G401.6 (cell line): ENCODE results near the gene KLHL5.

Experiments used
- FAIRE-seq: peaks from 2 replicates; lab custom pipeline; 2012; peaks lifted over from hg19 to GRCh38; lab: Jason Lieb, UNC

Gene KLHL5, protein sequence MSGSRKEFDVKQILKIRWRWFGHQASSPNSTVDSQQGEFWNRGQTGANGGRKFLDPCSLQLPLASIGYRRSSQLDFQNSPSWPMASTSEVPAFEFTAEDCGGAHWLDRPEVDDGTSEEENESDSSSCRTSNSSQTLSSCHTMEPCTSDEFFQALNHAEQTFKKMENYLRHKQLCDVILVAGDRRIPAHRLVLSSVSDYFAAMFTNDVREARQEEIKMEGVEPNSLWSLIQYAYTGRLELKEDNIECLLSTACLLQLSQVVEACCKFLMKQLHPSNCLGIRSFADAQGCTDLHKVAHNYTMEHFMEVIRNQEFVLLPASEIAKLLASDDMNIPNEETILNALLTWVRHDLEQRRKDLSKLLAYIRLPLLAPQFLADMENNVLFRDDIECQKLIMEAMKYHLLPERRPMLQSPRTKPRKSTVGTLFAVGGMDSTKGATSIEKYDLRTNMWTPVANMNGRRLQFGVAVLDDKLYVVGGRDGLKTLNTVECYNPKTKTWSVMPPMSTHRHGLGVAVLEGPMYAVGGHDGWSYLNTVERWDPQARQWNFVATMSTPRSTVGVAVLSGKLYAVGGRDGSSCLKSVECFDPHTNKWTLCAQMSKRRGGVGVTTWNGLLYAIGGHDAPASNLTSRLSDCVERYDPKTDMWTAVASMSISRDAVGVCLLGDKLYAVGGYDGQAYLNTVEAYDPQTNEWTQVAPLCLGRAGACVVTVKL

DNA sequence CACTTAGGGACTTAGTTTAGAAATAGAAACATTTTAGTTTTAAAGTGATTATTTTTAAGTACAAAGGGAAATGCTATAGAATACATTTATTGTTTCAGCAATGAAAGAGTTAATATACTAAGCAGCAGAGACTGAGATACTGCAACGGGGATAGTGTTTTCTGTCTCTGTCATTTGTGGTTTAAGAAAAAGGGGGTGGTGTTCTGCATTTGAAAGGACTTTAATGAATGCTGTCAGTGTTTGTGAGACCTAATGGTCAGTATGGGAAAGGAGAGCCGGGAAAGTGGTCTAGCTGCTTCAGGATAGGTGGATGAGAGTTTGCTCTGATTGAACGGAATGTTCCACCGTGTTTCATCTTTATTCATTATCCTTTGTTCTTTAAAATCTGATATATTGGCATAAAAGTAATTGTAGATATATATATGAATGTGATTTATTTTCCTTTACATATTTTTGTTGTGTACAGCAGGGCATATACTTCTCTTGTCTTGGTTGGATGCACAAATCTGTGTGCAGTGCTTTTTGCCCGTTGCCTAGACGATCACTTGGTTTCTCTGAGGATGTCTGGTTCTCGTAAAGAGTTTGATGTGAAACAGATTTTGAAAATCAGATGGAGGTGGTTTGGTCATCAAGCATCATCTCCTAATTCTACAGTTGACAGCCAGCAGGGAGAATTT is at the start of gene KLHL5:
KLHL5 (plus strand) TSS at position 139 of the 676 bp plus-strand sequence; CDS start at position 560, 421 bp downstream.
- FAIRE-seq: peak; percentile 67

DNA sequence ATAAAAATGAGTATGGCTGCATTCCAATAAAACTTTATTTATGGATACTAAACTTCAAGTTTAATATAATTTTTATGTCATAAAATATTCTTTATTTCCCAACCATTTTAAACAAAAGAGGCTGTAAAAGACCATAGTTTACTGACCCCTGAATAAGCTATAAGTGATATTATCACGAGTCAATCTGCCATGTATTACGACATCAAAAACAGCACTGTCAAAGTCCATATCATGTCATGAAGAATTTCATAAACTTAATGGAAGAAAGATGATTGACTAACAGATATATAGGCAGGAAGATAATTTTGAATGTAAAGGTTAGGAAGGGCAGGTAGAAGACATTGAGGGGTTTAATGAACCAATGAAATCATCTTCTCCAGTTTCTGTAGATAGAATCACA is 48.0 kb upstream of the KLHL5 start:
- FAIRE-seq: no peak

DNA sequence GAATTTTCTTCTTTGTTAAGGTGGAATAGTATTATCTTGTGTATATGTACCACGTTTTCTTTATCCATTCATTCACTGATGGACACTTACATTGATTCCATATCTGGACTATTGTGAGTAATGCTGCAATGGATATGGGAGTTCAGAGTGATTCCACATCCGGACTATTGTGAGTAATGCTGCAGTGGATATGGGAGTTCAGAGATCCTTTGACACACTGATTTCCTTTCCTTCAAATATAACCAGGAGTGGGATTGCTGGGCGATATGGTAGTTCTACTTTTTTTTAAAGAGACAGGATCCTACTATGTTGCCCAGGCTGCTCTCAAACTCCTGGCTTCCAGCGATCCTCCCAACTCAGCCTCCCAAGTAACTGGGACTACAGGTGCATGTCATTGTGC is 41.9 kb upstream of the KLHL5 start:
- FAIRE-seq: no peak

DNA sequence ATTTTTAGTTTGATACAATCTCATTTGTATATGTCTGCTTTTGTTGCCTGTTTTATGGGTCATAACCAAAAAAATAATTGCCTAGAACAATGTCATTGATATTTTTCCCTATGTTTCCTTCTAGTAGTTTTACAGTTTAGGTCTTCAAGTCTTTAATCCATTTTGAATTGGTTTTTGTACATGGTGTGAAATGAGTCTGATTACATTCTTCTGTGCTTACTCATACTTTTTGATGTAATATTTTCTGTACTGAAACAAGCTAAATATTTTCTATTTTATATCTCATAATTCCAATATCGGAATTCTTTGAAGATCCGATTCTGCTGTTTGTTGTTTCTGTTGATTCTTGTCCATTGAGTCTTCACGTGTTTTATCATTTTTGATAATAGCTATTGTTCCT is 40.4 kb upstream of the KLHL5 start:
- FAIRE-seq: no peak

DNA sequence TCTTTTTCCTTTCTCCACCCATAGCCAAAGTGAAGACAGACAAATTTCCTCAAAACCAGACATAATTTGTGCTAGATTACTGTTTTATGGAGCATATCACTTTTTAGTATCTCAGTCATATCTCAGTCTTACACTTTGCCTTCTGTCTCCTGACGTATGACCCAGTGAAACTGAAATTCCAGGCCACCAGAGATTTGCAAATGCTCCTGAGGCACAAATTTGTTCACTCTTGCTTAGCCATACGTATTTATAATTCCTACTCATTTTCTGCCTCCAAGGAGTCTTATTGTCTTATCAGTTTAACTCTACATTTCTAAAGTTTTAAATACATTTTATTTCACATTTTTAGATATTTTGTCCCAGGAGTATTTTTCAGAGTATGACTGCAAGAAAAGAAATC is 39.8 kb upstream of the KLHL5 start:
- FAIRE-seq: no peak

DNA sequence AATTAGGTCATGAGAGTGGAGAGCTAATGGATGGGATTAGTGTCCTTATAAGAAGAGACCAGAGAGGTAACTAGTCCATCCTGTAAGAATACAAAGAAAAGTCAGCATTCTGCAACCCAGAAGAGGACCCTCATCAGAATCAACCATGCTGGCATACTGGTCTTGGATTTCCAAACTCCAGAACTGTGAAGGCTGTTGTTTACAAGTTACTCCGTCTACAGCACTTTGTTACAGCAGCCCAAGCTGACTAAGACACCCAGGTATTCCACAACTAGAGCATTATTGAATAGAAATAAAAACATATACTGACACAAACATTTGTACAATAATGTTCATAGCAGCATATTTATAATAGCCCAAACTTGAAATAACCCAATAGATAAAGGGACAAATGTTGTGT is 39.0 kb upstream of the KLHL5 start:
- no peak for FAIRE-seq

DNA sequence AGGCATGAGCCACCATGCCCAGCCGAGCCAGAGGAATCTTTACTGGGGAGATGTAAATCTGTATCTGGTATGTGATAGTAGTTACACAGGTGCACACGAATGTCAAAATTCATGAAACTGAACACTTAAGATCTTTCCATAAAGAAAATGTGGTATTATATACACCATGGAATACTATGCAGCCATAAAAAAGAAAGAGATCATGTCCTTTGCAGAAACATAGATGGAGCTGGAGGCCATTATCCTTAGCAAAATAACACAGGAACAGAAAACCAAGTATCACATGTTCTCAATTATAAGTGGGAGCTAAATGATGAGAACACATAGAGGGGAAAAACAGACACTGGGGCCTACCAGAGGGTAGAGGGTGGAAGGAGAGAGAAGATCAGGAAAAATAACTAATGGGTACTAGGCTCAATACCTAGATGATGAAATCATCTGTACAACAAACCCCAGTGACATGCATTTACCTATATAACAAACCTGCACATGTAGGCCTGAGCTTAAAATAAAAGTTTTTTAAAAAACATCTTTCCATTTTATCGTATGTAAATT is 37.6 kb upstream of the KLHL5 start:
- FAIRE-seq: no peak

DNA sequence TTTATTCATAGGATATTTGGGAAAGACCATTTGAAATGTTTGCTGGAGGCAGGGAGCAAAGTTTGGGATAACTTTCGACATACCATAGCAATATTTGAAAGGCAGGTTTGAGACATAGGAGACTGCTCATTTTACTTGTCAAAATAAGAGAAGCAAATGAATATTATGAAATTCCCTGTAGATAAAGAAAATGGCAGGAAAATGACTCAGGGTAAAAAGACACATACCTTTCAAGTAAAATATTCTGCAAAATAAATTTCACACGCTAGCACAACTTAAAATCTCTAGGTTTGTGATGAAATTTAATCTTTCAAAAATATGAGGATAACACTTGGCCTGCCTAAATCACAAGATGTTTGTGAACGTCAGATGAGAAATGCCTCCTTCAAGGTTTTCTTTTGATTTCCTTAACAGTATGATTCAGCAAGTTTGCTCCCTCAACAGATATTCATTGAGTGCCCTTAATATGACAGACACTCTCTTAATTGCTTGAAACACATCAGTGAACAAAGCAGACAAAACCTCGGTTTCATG is 36.4 kb upstream of the KLHL5 start:
- FAIRE-seq: no peak

DNA sequence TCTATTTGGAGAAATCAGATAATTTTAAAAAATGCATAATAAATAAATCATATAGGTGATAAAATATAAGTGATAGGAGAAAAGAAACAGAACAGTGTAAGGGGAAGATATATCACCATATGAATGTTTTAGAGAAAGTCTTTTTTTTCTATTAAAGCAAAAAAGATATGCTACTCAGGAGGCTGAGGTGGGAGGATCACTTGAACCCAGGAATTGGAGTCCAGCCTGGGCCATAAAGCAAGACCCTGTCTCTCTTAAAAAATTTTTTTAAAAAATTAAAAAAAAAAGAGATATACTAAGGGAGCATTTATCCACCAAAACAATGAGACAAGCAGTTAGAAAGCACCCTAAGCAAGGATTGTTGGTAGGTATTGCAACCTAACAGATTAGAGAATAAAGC is 35.9 kb upstream of the KLHL5 start:
- peak; percentile 23 for FAIRE-seq

DNA sequence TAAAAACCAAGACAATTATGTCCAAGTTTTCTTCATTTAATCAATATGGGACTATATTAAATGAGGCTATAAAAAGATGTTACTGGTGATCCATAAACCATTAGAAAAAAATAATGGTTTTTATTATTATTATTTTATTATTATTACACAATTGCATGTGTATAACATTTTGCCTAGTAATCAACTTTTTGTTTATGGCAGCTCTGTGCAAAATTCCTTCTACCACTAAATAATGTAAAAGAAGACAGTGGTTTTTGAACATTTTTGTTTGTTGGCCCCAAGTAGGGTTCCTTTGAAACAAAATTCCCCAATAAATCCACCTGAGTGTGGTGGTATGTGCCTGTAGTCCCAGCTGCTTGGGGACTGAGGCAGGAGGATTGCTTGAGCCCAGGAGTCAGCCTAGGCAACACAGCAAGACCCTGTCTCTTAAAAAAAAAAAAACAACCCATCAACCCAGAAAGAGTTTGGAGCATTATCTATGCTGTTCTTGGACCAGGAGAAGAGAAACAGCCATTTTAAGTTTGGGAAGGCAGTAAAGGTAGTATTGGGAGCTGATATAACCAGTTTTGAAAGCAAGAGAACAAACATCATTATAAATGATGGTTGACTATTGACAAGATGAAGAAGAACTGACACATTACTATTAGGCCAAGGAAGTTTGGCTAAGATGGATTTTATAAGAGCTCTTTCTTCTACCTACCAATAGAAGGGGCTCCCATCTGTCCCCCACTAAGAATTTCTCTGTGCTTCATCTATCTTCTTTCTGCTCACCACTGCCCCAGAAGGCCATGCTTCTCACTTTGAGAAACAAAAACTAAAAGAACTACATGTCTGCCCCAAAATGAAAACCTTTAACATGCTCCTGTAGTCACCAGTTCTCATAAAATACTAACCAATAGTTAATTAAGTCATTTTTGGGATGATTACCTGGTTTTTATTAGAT is 32.0 kb upstream of the KLHL5 start:
- peak; percentile 27 for FAIRE-seq

DNA sequence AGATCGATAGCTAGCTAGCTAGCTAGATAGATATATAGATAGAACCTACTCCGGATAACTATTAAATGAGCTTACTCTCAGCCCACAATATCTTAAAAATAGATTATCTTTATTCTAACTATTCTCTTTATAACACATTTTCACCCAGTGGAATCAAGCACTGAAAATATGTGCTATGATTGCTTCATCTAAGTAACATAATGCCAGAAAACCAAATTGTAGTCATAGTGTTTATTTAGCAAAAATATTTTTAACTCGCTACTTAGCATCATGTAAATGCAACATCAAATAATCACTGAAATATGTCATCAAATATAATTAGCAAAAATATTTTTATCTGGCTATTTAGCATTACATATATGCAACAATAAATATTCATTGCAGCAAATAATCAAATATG is 31.3 kb upstream of the KLHL5 start:
- FAIRE-seq: no peak

DNA sequence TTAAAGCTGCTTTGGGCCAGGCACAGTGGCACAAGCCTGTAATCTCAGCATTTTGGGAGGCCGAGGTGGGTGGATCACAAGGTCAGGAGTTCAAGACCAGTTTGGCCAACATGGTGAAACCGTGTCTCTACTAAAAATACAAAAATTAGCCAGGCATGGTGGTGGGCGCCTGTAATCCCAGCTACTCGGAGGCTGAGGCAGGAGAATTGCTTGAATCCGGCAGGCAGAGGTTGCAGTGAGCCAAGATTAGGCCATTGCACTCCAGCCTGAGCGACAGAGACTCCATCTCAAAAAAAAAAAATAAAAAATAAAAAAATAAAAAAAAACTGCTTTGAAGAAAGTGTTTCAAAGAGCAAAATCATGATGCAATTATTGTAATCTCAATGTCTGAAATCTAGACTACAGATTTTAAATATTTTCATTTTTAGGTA is 30.4 kb upstream of the KLHL5 start:
- peak; percentile 85 for FAIRE-seq

DNA sequence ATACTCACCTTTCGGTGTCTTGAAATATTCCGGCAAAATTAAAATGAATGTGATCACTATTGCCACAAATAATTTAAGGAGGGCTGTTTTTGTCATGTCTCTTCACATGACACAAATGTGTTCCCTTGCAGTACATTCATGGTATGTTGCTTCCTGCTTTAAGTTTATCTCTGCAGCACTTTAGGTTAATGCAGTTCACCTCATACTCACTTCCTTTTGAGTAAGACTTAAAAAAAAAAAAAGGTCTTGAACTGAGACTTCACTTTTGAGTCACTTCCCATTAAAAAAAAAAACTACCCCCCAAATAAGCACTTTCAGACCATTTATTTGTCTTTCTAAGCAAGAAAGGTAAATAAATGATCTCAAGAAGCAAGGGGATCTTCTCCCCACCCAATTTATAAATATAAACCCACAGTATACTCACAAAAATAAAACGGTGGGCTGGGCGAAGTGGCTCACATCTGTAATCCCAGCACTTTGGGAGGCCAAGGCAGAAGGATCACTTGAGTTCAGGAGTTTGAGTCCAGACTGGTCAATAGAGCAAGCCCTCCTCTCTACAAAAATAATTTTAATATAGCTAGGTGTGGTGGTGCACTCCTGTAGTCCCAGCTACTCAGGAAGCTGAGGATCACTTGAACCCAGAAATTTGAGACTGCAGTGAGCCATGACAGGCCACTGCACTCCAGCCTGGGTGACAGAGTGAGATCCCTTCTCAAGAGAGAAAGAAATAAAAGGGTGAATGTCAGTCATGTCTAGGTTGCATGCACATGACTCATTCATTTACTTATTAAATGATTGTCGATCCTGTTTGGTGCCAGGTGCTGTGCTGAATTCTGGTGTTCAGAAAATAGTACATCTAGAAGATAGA is 29.6 kb upstream of the KLHL5 start, which contains the start of gene TMEM156:
TMEM156 (minus strand) TSS at position 192 of the 868 bp plus-strand sequence; CDS start at position 96, 96 bp downstream.
- peak; percentile 23 for FAIRE-seq

DNA sequence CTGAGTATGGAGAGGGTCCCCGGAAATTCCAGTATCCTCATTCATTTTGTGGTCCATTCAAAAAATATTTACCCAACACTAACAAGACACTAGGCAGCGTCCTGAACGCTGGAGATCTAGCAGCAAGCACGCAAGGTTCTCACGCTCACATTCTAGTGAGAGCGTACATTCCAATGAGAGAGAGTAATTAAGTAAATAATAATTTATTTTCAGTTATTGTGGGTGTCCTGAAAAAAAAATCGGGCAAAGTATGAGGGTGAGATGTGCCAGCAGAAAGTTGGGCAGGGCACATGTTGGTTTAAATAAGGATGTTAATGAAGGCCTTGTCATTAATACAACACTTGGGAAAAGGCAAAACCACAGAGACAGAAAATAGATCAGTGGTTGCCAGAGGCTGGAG is 25.9 kb upstream of the KLHL5 start:
- no peak for FAIRE-seq

DNA sequence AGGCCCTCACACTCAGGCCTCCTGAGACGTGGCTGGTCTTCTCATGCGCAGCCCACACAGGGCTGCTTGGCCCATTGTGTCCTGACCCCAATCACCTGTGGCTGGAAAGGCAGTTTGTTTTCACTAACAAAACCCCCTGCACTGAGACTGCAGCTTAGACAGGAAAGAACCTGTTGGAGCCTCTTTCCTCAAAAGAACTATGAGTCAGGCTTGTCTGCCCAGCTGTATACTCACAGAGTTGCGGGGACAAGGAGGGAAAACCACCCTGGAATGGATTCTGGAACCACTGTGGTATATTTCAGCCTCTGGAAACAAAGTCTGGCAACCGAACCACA is 24.6 kb upstream of the KLHL5 start:
- FAIRE-seq: no peak

DNA sequence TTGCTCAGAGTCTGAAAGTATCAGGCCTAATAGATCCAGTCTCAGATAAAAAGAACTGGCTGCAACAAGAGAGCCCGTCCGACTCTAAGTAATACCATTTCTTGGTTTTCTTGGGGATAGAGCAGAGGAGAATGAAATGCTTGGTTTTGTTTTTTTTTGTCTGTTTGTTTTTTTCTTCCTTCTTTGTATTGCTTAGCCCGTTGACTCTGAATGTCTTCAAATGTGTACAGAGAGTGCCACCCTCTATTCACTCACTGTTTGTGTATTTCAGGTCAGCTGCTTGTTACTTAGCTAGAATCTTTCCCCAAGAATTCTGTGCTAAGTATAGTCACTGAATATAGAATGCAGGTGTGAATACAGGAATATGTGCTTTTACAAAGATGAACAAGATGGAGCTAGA is 24.1 kb upstream of the KLHL5 start:
- peak; percentile 67 for FAIRE-seq

DNA sequence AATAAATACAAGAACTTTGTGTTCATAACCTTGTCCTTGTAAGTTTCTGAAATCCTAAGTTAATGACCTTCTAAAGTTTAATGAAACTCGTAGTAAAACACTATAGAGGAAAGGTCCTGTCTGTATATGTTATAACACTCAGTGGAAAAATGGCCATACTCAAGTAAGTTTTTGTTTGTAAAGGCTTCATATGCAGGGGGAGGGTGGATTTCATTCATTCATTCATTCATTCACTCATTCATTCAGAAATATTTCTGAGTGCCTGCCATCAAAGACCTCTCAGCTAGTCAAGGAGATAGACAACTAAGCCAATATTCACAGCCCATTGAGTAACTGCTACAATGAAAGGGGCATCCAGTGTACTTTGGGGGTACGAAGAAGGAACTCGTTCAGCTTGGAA is 22.9 kb upstream of the KLHL5 start:
- no peak for FAIRE-seq

DNA sequence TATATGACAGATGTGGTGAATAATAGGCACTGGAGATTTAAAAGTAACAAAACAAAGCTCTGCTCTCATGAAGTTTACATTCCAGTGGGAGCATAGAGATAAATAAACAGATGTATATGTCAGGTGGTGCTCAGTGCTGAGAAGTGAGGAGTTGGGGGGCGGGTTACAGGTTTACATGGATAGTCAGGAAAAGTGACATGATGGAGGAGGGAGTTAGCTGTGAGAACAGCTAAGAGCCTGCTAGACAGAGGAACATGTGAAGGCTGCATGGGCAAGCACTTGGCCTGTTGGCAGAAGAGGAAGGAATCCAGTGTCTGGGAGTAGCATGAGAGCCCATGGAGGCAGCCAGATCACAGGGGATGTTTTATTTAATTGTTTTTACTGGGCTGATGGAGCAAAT is 19.7 kb upstream of the KLHL5 start:
- FAIRE-seq: no peak

DNA sequence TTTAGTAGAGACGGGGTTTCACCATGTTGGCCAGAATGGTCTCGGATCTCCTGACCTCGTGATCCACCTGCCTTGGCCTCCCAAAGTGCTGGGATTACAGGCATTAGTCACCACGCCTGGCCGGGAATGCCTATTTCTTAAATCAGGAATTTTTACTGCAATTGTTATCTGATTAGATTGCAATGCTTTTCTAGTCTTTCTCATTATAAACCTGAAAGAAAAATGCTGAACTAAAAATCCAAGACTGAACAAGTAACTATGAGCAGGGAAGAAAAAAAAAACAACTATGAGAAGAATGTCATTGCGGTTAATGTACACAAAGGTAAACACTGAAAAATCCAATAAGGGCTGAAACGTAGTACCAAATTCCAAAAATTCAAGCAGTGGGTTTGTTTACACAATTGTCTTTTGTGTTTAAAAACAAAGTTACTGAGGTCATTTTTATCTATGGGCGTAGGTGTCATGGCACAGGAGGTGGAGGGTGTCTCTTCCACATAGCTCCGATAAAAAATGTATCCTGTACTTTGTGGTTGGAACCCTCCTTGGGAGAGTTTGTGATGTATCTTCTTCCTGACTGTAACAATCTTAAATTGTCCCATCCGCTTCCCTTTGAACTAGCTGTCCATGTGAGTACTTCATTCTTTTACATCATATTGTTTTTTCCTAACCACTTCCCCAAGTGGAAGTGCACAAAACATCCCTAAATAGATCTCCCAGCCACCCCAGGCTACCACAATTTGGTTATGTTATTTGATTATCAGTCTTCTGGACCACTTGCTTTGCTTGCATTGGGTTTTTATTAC is 18.8 kb upstream of the KLHL5 start:
- peak; percentile 98 for FAIRE-seq
